Suprapubic skin (tissue), 3 donors: Measurements from ENCODE around the gene MUC2.

Source experiments
- POLR2AphosphoS5 ChIP-seq, 3 donors: sonication (generic); formaldehyde crosslinking; IDR thresholded peaks; one replicate each; pipeline ENCODE4 v1.6.1; 2017; ENCODE audit warnings: antibody characterized with exemption in 3 of 3
- TF ChIP-seq, protein P1 (sequence below), 2 donors: fragments of 200-600 bp in 1 of 2; fragments of 450-650 bp in 1 of 2; sonication (generic) in 1 of 2; IDR thresholded peaks; one replicate each; pipeline ENCODE4 v1.5.1; 2016 to 2019; ENCODE audit warnings: antibody characterized with exemption in 2 of 2, mild to moderate bottlenecking in 1 of 2, moderate library complexity in 1 of 2

DNA sequence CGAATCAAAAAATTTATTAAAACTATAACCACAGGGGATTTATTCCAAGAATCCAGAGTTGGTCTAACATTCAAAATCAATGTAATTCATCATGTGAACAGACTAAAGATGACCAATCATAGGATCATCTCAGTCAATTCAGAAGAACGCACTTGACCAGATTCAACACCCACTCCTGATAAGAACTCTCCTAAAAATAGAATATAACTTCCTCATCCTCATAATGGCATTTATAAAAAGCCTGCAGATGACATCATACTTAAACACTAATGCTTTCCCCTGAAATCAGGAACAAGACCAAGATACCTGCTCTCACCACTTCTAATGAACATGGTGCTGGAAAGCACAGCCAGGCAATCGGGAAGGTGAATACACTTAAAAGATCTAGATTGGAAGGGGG is 10.5 kb upstream of the MUC2 start:
- TF ChIP-seq, protein P1, sequence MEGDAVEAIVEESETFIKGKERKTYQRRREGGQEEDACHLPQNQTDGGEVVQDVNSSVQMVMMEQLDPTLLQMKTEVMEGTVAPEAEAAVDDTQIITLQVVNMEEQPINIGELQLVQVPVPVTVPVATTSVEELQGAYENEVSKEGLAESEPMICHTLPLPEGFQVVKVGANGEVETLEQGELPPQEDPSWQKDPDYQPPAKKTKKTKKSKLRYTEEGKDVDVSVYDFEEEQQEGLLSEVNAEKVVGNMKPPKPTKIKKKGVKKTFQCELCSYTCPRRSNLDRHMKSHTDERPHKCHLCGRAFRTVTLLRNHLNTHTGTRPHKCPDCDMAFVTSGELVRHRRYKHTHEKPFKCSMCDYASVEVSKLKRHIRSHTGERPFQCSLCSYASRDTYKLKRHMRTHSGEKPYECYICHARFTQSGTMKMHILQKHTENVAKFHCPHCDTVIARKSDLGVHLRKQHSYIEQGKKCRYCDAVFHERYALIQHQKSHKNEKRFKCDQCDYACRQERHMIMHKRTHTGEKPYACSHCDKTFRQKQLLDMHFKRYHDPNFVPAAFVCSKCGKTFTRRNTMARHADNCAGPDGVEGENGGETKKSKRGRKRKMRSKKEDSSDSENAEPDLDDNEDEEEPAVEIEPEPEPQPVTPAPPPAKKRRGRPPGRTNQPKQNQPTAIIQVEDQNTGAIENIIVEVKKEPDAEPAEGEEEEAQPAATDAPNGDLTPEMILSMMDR (IDR thresholded peaks at IDR 0.05): no peak
- TF ChIP-seq POLR2AphosphoS5 (IDR thresholded peaks at IDR 0.05): no peak
